Kasumi-1 (cell line): ENCODE results near the gene ADAT3.

Experiments
- DNase-seq, 2 experiments: peaks; one replicate each; lab custom pipeline; 2025; lab: John Stamatoyannopoulos, UW

ADAT3 gene

GRCh38 chr19:1956868-1957492 is 51.8 kb downstream of the ADAT3 start:
- no peak for DNase-seq

DNA sequence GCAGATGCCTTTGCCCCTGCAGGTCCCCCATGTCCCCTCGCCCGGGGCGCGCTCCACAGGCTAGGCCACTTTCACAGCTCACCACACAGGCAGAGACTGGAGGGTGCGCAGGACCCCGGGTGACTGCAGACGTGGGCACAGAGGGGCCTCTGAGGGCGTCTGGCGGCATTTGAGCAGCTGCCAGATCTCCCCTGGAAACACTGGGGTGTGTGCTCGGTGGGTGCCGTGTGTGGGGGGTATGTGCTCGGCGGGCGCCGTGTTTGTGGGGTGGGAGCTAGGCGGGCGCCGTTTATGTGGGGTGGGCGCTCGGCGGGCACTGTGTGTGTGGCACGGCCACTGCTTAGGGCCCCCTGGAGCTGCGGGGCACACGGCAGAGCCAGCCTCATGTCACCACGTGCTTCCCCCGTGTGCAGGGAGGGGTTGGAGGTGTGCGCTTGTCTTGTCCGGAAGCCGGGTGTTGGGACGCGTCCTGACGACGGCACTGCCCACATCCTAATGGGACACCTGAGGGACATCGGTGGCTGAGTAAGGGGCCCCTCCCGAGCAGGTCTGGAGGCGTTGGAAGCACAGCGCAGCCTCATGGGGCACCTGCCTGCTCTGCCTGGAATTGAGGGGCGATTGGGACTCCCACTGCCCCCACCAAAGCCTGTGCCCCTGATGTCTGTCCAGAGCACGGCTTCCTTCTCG is 52.5 kb downstream of the ADAT3 start:
- DNase-seq: no peak

GRCh38 chr19:1959928-1960589 is 54.9 kb downstream of the ADAT3 start:
- DNase-seq: no peak

GRCh38 chr19:1961000-1961883 is 56.0 kb downstream of the ADAT3 start:
- DNase-seq: peak; percentile 33 to 43

GRCh38 chr19:1962674-1963073 is 57.5 kb downstream of the ADAT3 start:
- DNase-seq: no peak
